Measurements from ENCODE around the gene SERGEF.

SERGEF gene

DNA sequence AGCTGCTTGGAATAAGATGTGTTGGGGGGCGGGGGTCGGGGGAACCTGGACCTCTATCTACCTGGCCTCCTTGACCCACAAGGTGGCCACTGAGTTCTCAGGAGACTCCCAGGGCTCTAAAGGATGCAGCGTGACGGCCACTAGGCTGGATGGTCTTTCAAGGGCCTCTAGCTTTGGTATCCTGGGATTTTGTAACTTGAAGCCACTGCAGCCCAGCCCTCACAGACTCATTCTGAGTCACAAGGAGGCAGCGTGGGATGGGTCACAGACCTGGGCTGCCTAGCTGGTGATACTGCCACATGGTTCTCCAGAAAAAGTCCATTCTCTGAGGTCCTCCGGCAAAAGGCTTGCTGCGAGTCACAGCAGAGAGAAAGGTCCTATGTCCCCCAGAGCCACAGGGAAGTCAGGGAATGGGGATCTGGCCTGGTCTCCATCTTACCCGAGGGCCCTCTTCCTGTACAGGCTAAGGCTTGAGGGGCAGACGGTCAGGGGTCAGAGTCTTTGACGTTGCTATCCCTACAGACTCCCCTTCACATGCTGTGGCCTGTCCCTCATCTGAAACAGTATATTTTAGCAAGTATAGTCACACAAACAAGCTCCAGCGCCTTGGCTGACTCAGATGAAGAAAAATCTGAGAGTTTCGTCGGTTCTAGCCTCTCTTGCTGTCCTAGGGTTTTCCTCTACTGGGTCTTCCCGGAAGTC, 225.9 kb downstream of the SERGEF start:
- no peak overlapping the region for H3K18ac ChIP-seq (ENCODE audit: low read length)

GRCh38 chr11:17783878-17784277, 229.0 kb downstream of the SERGEF start:
- Histone ChIP-seq H3K27ac (ENCODE audit: low read depth, low read length) (no peak overlapping the region), H3K23ac (ENCODE audit: low read length) (no peak overlapping the region), H3K4me3 (ENCODE audit: low read length) (no peak overlapping the region), H4K5ac (ENCODE audit: low read length) (no peak overlapping the region), H4K8ac (ENCODE audit: low read depth, low read length) (no peak overlapping the region), H2BK5ac (ENCODE audit: low read length) (no peak overlapping the region), H3K79me2 (ENCODE audit: control insufficient read depth, insufficient read depth, low read length) (no peaks in the 10 kb centered on the region), H3K4me1 (ENCODE audit: control insufficient read depth, low read depth, low read length) (no peaks in the 10 kb centered on the region), H3K4ac (ENCODE audit: low read depth, low read length) (no peak overlapping the region), H3K9ac (ENCODE audit: low read length) (no peak overlapping the region), H2BK15ac (replicated peaks; ENCODE audit: low read depth) (no peak overlapping the region), H3K18ac (ENCODE audit: low read length) (no peak overlapping the region), H3K56ac (ENCODE audit: low read length) (no peak overlapping the region), H3K79me1 (ENCODE audit: low read length) (no peaks in the 10 kb centered on the region), H2BK120ac (ENCODE audit: low read depth, low read length) (no peak overlapping the region), H3K36me3 (ENCODE audit: control insufficient read depth, insufficient read depth, low read length) (no peaks in the 10 kb centered on the region), H3K4me2 (ENCODE audit: low read length) (no peak overlapping the region), H3K27me3 (ENCODE audit: insufficient read depth, low read length, poor library complexity) (no peaks in the 10 kb centered on the region), H2AK5ac (ENCODE audit: low read length) (no peak overlapping the region)
- no peak for DNase-seq
- WGBS (ENCODE audit: extremely low coverage, insufficient coverage, low lambda C conversion rate): no CpG with 5 or more reads among the region's 4 CpGs

More for the DNA sequence above, 225.9 kb downstream of the SERGEF start:
- Histone ChIP-seq H3K79me1 (ENCODE audit: low read length) (no peaks in the 10 kb centered on the region), H3K56ac (ENCODE audit: low read length) (no peak overlapping the region), H3K27me3 (ENCODE audit: insufficient read depth, low read length, poor library complexity) (no peaks in the 10 kb centered on the region), H3K4ac (ENCODE audit: low read depth, low read length) (no peak overlapping the region), H2BK120ac (ENCODE audit: low read depth, low read length) (no peak overlapping the region), H4K8ac (ENCODE audit: low read depth, low read length) (no peak overlapping the region), H3K79me2 (ENCODE audit: control insufficient read depth, insufficient read depth, low read length) (no peaks in the 10 kb centered on the region), H3K36me3 (ENCODE audit: control insufficient read depth, insufficient read depth, low read length) (no peaks in the 10 kb centered on the region), H3K9ac (ENCODE audit: low read length) (no peak overlapping the region), H3K23ac (ENCODE audit: low read length) (no peak overlapping the region), H2BK5ac (ENCODE audit: low read length) (no peak overlapping the region), H2BK15ac (replicated peaks; ENCODE audit: low read depth) (no peak overlapping the region), H4K5ac (ENCODE audit: low read length) (no peak overlapping the region), H3K27ac (ENCODE audit: low read depth, low read length) (no peak overlapping the region), H2AK5ac (ENCODE audit: low read length) (no peak overlapping the region), H3K4me3 (ENCODE audit: low read length) (no peak overlapping the region), H3K4me1 (ENCODE audit: control insufficient read depth, low read depth, low read length) (no peaks in the 10 kb centered on the region), H3K4me2 (ENCODE audit: low read length) (no peak overlapping the region)
- peak; percentile 27 for DNase-seq
- no CpG with 5 or more reads among the region's 14 CpGs for WGBS (ENCODE audit: extremely low coverage, insufficient coverage, low lambda C conversion rate)

GRCh38 chr11:17782603-17783337, 230.1 kb downstream of the SERGEF start:
- Histone ChIP-seq H3K4me2 (ENCODE audit: low read length) (no peak overlapping the region), H3K9ac (ENCODE audit: low read length) (no peak overlapping the region), H3K4me1 (ENCODE audit: control insufficient read depth, low read depth, low read length) (no peaks in the 10 kb centered on the region), H3K36me3 (ENCODE audit: control insufficient read depth, insufficient read depth, low read length) (no peaks in the 10 kb centered on the region), H4K5ac (ENCODE audit: low read length) (no peak overlapping the region), H3K23ac (ENCODE audit: low read length) (no peak overlapping the region), H3K4ac (ENCODE audit: low read depth, low read length) (no peak overlapping the region), H3K27me3 (ENCODE audit: insufficient read depth, low read length, poor library complexity) (no peaks in the 10 kb centered on the region), H4K8ac (ENCODE audit: low read depth, low read length) (no peak overlapping the region), H3K18ac (ENCODE audit: low read length) (no peak overlapping the region), H2BK15ac (replicated peaks; ENCODE audit: low read depth) (no peak overlapping the region), H3K4me3 (ENCODE audit: low read length) (no peak overlapping the region), H2AK5ac (ENCODE audit: low read length) (no peak overlapping the region), H3K79me1 (ENCODE audit: low read length) (no peaks in the 10 kb centered on the region), H3K27ac (ENCODE audit: low read depth, low read length) (no peak overlapping the region), H2BK5ac (ENCODE audit: low read length) (no peak overlapping the region), H3K56ac (ENCODE audit: low read length) (no peak overlapping the region), H2BK120ac (ENCODE audit: low read depth, low read length) (no peak overlapping the region), H3K79me2 (ENCODE audit: control insufficient read depth, insufficient read depth, low read length) (no peaks in the 10 kb centered on the region)
- no peak for DNase-seq
- no CpG with 5 or more reads among the region's 4 CpGs for WGBS (ENCODE audit: extremely low coverage, insufficient coverage, low lambda C conversion rate)

GRCh38 chr11:17782145-17782544, 230.7 kb downstream of the SERGEF start:
- Histone ChIP-seq H2AK5ac (ENCODE audit: low read length) (no peak overlapping the region), H3K27ac (ENCODE audit: low read depth, low read length) (no peak overlapping the region), H4K5ac (ENCODE audit: low read length) (no peak overlapping the region), H3K9ac (ENCODE audit: low read length) (no peak overlapping the region), H3K79me2 (ENCODE audit: control insufficient read depth, insufficient read depth, low read length) (no peaks in the 10 kb centered on the region), H3K4me3 (ENCODE audit: low read length) (no peak overlapping the region), H3K4me2 (ENCODE audit: low read length) (no peak overlapping the region), H2BK15ac (replicated peaks; ENCODE audit: low read depth) (no peak overlapping the region), H3K18ac (ENCODE audit: low read length) (no peak overlapping the region), H3K56ac (ENCODE audit: low read length) (no peak overlapping the region), H3K23ac (ENCODE audit: low read length) (no peak overlapping the region), H4K8ac (ENCODE audit: low read depth, low read length) (no peak overlapping the region), H3K79me1 (ENCODE audit: low read length) (no peaks in the 10 kb centered on the region), H3K4me1 (ENCODE audit: control insufficient read depth, low read depth, low read length) (no peaks in the 10 kb centered on the region), H3K27me3 (ENCODE audit: insufficient read depth, low read length, poor library complexity) (no peaks in the 10 kb centered on the region), H2BK5ac (ENCODE audit: low read length) (no peak overlapping the region), H3K4ac (ENCODE audit: low read depth, low read length) (no peak overlapping the region), H3K36me3 (ENCODE audit: control insufficient read depth, insufficient read depth, low read length) (no peaks in the 10 kb centered on the region), H2BK120ac (ENCODE audit: low read depth, low read length) (no peak overlapping the region)
- no CpG with 5 or more reads among the region's 12 CpGs for WGBS (ENCODE audit: extremely low coverage, insufficient coverage, low lambda C conversion rate)
- DNase-seq: no peak

GRCh38 chr11:17781626-17782025, 231.2 kb downstream of the SERGEF start:
- no peak overlapping the region for H3K56ac ChIP-seq (ENCODE audit: low read length)
- H4K8ac ChIP-seq (ENCODE audit: low read depth, low read length): no peak overlapping the region
- WGBS (ENCODE audit: extremely low coverage, insufficient coverage, low lambda C conversion rate): no CpG with 5 or more reads among the region's 12 CpGs
- no peak overlapping the region for H2BK120ac ChIP-seq (ENCODE audit: low read depth, low read length)
- no peak overlapping the region for H2BK15ac ChIP-seq (replicated peaks; ENCODE audit: low read depth)
- DNase-seq: no peak
- H2AK5ac ChIP-seq (ENCODE audit: low read length): no peak overlapping the region
- H2BK5ac ChIP-seq (ENCODE audit: low read length): no peak overlapping the region
- H3K4me3 ChIP-seq (ENCODE audit: low read length): no peak overlapping the region
- H4K5ac ChIP-seq (ENCODE audit: low read length): no peak overlapping the region
- no peak overlapping the region for H3K4ac ChIP-seq (ENCODE audit: low read depth, low read length)
- H3K27me3 ChIP-seq (ENCODE audit: insufficient read depth, low read length, poor library complexity): no peaks in the 10 kb centered on the region
- no peak overlapping the region for H3K4me2 ChIP-seq (ENCODE audit: low read length)
- H3K4me1 ChIP-seq (ENCODE audit: control insufficient read depth, low read depth, low read length): no peaks in the 10 kb centered on the region
- H3K79me2 ChIP-seq (ENCODE audit: control insufficient read depth, insufficient read depth, low read length): no peaks in the 10 kb centered on the region
- no peak overlapping the region for H3K23ac ChIP-seq (ENCODE audit: low read length)
- H3K18ac ChIP-seq (ENCODE audit: low read length): no peak overlapping the region
- H3K36me3 ChIP-seq (ENCODE audit: control insufficient read depth, insufficient read depth, low read length): no peaks in the 10 kb centered on the region
- H3K79me1 ChIP-seq (ENCODE audit: low read length): no peaks in the 10 kb centered on the region
- no peak overlapping the region for H3K9ac ChIP-seq (ENCODE audit: low read length)
- H3K27ac ChIP-seq (ENCODE audit: low read depth, low read length): no peak overlapping the region

Data from mesendoderm (in vitro differentiated cells).